ENCODE results near the gene SPATS2.

Gene SPATS2

DNA sequence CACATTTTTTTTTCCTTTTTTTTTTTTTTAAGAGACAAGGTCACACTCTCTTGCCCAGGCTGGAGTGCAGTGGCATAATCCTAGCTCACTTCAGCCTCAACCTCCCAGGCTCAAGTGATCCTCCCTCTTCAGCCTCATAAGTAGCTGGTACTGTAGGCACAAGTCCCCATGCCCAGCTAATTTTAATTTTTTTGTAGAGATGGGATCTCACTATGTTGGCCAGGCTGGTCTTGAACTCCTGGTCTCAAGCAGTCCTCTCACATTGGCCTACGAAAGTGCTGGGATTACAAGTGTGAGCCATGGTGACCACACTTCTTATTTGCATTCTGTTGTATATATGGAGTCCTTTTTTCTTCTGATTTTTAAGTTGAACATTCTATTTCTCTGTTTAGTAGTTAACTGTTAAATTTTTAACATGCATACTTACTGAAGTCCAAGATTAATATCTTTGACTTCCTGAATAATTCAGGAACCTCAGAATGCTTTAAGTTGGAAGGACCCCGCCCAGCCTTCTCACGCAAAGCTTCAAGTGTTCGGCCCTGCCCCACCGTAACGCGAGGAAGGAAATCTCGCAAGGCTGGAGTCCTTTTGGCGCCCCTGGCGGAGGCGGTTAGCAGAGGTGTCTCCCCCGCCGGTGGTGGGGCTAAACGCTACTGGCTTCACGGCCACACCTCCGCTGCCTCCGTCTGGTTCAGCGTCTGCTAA lies 21.6 kb downstream of the SPATS2 start:
- no peaks in the 10 kb centered on the region for H3K9me3 ChIP-seq (replicated peaks; ENCODE audit: low read length)
- H3K4me2 ChIP-seq (ENCODE audit: low read length) = no peak overlapping the region
- no peak overlapping the region for H3K9ac ChIP-seq (ENCODE audit: low read depth, low read length)
- no peaks in the 10 kb centered on the region for H3K4me1 ChIP-seq (ENCODE audit: control insufficient read depth, insufficient read depth, low read length)
- H3K4me3 ChIP-seq (ENCODE audit: low read length) = no peak overlapping the region
- H3K36me3 ChIP-seq (ENCODE audit: insufficient read depth, low read length) = peaks cover 10% of the 10 kb centered on the region
- H3K27me3 ChIP-seq (ENCODE audit: control insufficient read depth, insufficient read depth, low read length) = no peaks in the 10 kb centered on the region

DNA sequence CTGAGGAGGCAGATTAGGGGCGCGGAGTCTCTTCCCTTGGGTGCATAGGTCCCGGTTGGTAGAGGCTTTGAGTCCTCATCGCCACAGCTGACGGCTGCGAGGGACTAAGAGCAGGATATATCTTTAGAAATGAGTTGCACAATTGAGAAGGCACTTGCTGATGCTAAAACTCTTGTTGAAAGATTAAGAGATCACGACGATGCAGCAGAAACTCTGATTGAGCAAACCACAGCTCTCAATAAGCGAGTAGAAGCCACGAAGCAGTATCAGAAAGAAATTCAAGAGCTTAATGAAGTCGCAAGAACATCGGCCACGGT lies 22.1 kb downstream of the SPATS2 start:
- no peak overlapping the region for H3K9ac ChIP-seq (ENCODE audit: low read depth, low read length)
- H3K4me2 ChIP-seq (ENCODE audit: low read length) = no peak overlapping the region
- no peak overlapping the region for H3K4me3 ChIP-seq (ENCODE audit: low read length)
- H3K4me1 ChIP-seq (ENCODE audit: control insufficient read depth, insufficient read depth, low read length) = no peaks in the 10 kb centered on the region
- H3K36me3 ChIP-seq (ENCODE audit: insufficient read depth, low read length) = peaks cover 10% of the 10 kb centered on the region
- no peaks in the 10 kb centered on the region for H3K27me3 ChIP-seq (ENCODE audit: control insufficient read depth, insufficient read depth, low read length)
- H3K9me3 ChIP-seq (replicated peaks; ENCODE audit: low read length) = no peaks in the 10 kb centered on the region

DNA sequence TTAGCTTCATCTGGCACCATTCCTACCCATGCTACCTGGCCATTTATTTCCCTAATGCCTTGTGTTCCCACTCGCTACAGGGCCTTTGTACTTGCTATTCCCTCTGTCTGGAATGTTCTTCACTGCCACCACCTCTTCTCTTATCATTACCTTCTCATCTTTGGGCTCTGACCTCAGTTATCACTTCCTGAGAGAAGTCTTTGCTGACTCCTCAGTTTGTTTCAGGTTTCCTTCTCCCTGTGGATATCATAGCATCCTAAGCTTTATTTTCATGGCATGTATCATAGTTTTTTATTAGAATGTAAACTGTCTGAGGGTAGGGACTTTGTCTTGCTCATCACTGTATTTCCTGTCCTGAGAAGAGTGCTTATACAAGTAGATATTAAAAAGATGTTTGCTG lies 29.7 kb downstream of the SPATS2 start:
- no peaks in the 10 kb centered on the region for H3K4me1 ChIP-seq (ENCODE audit: control insufficient read depth, insufficient read depth, low read length)
- H3K36me3 ChIP-seq (ENCODE audit: insufficient read depth, low read length) = no peaks in the 10 kb centered on the region
- no peak overlapping the region for H3K4me3 ChIP-seq (ENCODE audit: low read length)
- no peaks in the 10 kb centered on the region for H3K9me3 ChIP-seq (replicated peaks; ENCODE audit: low read length)
- H3K27me3 ChIP-seq (ENCODE audit: control insufficient read depth, insufficient read depth, low read length) = no peaks in the 10 kb centered on the region
- no peak overlapping the region for H3K4me2 ChIP-seq (ENCODE audit: low read length)
- H3K9ac ChIP-seq (ENCODE audit: low read depth, low read length) = no peak overlapping the region

DNA sequence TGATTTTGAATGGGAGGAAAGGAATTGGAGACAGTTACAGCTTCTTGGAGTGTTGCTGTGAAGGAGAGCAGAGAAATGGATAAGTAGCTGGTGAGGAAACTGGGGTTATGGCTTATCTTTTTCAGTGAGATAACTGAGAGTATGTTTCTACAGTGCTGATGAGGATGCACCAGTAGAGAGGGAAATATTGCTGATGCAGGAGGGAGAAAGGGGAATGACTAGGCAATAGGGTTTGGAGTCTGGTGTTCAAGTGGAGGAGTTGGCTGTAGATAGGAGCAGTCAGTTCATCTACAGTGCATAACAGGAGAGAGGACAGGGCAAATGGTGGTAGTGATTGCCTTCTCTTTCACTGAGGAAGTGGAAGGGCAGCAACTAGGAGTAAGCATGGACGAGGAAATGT lies 33.0 kb downstream of the SPATS2 start:
- Histone ChIP-seq H3K9me3 (replicated peaks; ENCODE audit: low read length) (no peaks in the 10 kb centered on the region), H3K4me2 (ENCODE audit: low read length) (no peak overlapping the region), H3K36me3 (ENCODE audit: insufficient read depth, low read length) (no peaks in the 10 kb centered on the region), H3K4me3 (ENCODE audit: low read length) (no peak overlapping the region), H3K27me3 (ENCODE audit: control insufficient read depth, insufficient read depth, low read length) (no peaks in the 10 kb centered on the region), H3K4me1 (ENCODE audit: control insufficient read depth, insufficient read depth, low read length) (no peaks in the 10 kb centered on the region), H3K9ac (ENCODE audit: low read depth, low read length) (no peak overlapping the region)

DNA sequence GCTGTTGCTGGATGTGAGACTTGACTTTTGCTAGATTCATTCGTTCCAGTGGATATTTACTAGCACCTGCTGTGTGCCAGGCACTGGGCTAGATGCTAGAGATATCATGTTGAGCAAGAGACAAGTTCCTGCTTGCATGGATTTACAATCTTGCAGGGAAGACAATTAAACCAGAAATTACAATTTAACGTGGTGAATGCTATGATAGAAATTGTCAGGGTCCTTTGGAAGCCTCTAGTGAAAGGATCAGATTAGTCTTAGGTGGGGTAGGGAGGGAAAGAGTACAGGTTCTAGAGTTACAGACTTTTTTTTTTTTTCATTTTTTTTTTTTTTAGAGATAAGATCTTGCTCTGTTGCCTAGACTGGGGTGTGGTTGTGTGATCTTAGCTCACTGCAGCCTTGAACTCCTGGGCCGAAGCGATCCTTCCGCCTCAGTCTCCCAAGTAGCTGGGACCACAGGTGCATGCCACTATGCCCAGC lies 36.7 kb downstream of the SPATS2 start:
- Histone ChIP-seq H3K36me3 (ENCODE audit: insufficient read depth, low read length) (no peaks in the 10 kb centered on the region), H3K27me3 (ENCODE audit: control insufficient read depth, insufficient read depth, low read length) (no peaks in the 10 kb centered on the region), H3K4me3 (ENCODE audit: low read length) (no peak overlapping the region), H3K9me3 (replicated peaks; ENCODE audit: low read length) (no peaks in the 10 kb centered on the region), H3K9ac (ENCODE audit: low read depth, low read length) (no peak overlapping the region), H3K4me1 (ENCODE audit: control insufficient read depth, insufficient read depth, low read length) (no peaks in the 10 kb centered on the region), H3K4me2 (ENCODE audit: low read length) (no peak overlapping the region)

DNA sequence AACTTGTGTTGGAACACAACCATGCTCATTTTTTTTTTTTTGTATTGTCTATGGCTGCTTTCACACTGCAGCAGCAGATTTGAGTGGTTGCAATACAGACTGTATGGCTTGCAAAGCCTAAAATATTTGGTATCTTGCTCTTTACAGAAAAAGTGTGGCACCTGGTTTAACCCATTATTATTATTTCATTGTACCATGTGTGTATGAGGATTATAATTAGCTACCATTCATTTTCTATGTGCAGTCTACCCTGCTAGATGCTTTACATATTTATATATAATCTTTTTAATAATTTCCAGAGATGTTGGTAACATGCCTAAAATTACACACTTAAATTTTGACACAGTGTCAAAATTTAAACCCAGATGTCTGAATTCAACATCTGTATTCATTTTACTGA lies 37.7 kb downstream of the SPATS2 start:
- Histone ChIP-seq H3K9ac (ENCODE audit: low read depth, low read length) (no peak overlapping the region), H3K36me3 (ENCODE audit: insufficient read depth, low read length) (no peaks in the 10 kb centered on the region), H3K27me3 (ENCODE audit: control insufficient read depth, insufficient read depth, low read length) (no peaks in the 10 kb centered on the region), H3K9me3 (replicated peaks; ENCODE audit: low read length) (no peaks in the 10 kb centered on the region), H3K4me2 (ENCODE audit: low read length) (no peak overlapping the region), H3K4me3 (ENCODE audit: low read length) (no peak overlapping the region), H3K4me1 (ENCODE audit: control insufficient read depth, insufficient read depth, low read length) (no peaks in the 10 kb centered on the region)

DNA sequence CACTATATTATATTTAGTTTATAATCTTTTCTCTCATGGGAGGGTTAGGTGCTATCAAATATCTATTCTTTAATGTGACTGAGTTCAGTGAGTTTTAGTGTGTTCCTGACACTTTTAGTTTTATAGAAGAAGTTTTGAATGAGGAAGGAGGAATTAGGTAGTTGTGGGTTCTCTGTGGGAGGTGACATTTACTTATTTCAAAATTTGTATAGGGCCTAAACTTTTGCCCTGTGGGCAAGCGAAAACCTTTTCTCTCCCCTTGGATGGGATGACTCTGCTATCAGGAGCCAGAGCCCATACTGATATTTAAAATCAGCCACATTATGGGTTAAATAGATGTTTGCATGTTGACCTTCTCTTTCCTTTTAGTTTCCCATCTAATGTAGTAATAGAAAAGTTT lies 43.6 kb downstream of the SPATS2 start:
- peaks cover 4% of the 10 kb centered on the region for H3K4me1 ChIP-seq (ENCODE audit: control insufficient read depth, insufficient read depth, low read length)
- no peaks in the 10 kb centered on the region for H3K27me3 ChIP-seq (ENCODE audit: control insufficient read depth, insufficient read depth, low read length)
- H3K36me3 ChIP-seq (ENCODE audit: insufficient read depth, low read length) = peaks cover 5% of the 10 kb centered on the region
- H3K9ac ChIP-seq (ENCODE audit: low read depth, low read length) = no peak overlapping the region
- H3K4me3 ChIP-seq (ENCODE audit: low read length) = no peak overlapping the region
- H3K9me3 ChIP-seq (replicated peaks; ENCODE audit: low read length) = no peaks in the 10 kb centered on the region
- no peak overlapping the region for H3K4me2 ChIP-seq (ENCODE audit: low read length)

DNA sequence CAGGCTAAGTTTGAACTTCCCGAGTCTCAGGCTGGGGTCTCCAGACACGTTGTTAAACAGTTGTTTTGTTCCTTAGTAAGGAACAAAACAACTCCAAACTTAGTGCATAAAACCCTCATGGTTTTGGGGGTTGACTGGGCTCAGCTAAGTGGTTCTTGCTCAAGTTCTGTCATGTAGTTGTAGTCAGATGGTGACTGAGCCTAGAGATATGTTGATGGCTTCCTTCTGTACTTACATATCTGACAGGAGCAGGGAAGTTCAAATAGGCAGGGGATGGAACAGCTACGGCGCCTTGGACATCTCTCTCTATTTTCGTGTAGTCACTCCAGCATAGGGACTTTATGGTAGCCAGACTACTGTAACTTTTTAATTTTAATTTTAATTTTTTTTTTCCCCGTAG lies 45.7 kb downstream of the SPATS2 start:
- Histone ChIP-seq H3K4me2 (ENCODE audit: low read length) (no peak overlapping the region), H3K9me3 (replicated peaks; ENCODE audit: low read length) (no peaks in the 10 kb centered on the region), H3K9ac (ENCODE audit: low read depth, low read length) (no peak overlapping the region), H3K36me3 (ENCODE audit: insufficient read depth, low read length) (peaks cover 5% of the 10 kb centered on the region), H3K4me1 (ENCODE audit: control insufficient read depth, insufficient read depth, low read length) (peaks cover 4% of the 10 kb centered on the region), H3K27me3 (ENCODE audit: control insufficient read depth, insufficient read depth, low read length) (no peaks in the 10 kb centered on the region), H3K4me3 (ENCODE audit: low read length) (no peak overlapping the region)

DNA sequence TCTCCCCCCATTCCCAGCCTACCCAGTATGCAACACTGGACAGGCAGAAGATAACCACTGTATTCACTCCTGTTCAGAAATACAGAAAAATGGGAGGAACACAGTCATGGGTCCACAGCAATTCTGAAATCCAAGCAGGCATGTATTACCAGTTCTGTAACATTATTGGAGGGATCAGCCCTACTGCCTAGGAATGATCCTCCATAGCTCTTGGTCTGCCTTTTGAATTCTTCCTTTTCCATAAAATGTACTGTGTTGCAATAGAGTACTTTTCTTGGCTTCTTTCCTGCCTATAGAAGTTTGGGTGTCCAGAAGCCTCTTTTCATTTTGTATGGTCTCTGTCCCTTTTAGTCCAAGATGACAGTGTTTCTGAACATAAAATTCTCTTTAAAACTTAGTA lies 46.5 kb downstream of the SPATS2 start:
- H3K27me3 ChIP-seq (ENCODE audit: control insufficient read depth, insufficient read depth, low read length) = no peaks in the 10 kb centered on the region
- no peak overlapping the region for H3K4me3 ChIP-seq (ENCODE audit: low read length)
- H3K9me3 ChIP-seq (replicated peaks; ENCODE audit: low read length) = no peaks in the 10 kb centered on the region
- no peak overlapping the region for H3K9ac ChIP-seq (ENCODE audit: low read depth, low read length)
- H3K4me1 ChIP-seq (ENCODE audit: control insufficient read depth, insufficient read depth, low read length) = peaks cover 4% of the 10 kb centered on the region
- H3K36me3 ChIP-seq (ENCODE audit: insufficient read depth, low read length) = peaks cover 5% of the 10 kb centered on the region
- H3K4me2 ChIP-seq (ENCODE audit: low read length) = no peak overlapping the region

DNA sequence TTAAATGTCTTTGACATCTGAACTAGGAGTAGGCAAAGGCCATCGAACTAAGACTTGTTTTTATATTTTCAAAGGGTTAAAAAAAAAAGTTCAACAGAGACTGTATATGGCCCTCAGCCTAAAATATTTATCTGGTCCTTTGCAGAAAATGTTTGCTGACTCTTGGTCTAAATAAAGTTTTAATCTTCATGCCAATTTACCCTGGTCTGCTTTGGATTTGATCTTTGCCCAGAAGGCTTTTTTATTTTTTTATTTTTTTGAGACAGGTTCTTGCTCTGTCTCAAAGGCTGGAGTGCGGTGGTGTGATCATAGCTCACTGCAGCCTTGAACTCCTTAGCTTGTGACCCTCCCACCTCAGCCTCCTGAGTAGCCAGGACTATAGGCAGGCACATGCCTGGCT lies 47.1 kb downstream of the SPATS2 start:
- Histone ChIP-seq H3K27me3 (ENCODE audit: control insufficient read depth, insufficient read depth, low read length) (no peaks in the 10 kb centered on the region), H3K4me2 (ENCODE audit: low read length) (no peak overlapping the region), H3K9me3 (replicated peaks; ENCODE audit: low read length) (no peaks in the 10 kb centered on the region), H3K36me3 (ENCODE audit: insufficient read depth, low read length) (peaks cover 5% of the 10 kb centered on the region), H3K4me1 (ENCODE audit: control insufficient read depth, insufficient read depth, low read length) (peaks cover 4% of the 10 kb centered on the region), H3K4me3 (ENCODE audit: low read length) (no peak overlapping the region), H3K9ac (ENCODE audit: low read depth, low read length) (no peak overlapping the region)

DNA sequence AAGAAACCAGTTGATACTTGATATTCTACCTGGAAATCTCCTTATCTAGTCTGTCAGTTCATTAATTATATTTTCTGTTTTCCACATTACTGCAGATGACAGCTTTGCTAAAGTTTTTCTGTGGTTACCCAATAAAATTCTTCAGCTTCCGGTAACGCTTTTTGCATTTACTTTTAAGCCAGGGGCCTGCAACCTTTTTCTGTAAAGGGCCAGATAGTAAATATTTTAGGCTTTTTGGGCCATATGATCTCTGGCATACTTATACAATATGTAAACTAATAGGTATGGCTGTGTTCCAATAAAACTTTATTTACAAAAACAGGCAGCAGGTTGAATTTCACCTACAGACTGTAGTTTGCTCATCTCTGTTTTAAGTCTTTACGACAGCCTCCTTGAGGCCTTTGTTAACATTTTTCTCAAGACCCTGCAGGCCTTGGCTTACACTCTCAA lies 48.3 kb downstream of the SPATS2 start:
- no peaks in the 10 kb centered on the region for H3K27me3 ChIP-seq (ENCODE audit: control insufficient read depth, insufficient read depth, low read length)
- H3K9me3 ChIP-seq (replicated peaks; ENCODE audit: low read length) = no peaks in the 10 kb centered on the region
- no peak overlapping the region for H3K9ac ChIP-seq (ENCODE audit: low read depth, low read length)
- peaks cover 5% of the 10 kb centered on the region for H3K36me3 ChIP-seq (ENCODE audit: insufficient read depth, low read length)
- peaks cover 4% of the 10 kb centered on the region for H3K4me1 ChIP-seq (ENCODE audit: control insufficient read depth, insufficient read depth, low read length)
- no peak overlapping the region for H3K4me3 ChIP-seq (ENCODE audit: low read length)
- no peak overlapping the region for H3K4me2 ChIP-seq (ENCODE audit: low read length)

DNA sequence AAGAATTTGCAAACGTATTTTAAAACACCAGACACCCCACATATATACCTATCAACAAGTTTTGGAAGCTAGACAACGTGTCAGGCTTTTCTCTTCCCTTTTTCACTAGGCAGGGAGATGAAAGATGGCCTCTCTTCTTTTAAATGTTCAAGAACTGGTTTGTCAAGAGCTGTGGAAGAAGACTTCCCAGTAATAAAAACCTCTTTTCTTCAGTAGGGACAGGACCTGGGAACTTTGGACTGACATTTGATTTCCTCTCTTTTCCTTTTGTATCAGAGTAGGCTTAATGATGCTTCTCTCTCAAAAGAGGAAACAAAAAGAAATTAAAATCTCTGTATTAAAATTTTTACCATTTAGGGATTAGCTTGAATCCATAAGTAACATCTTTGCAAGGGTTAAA lies 49.6 kb downstream of the SPATS2 start:
- peaks cover 5% of the 10 kb centered on the region for H3K36me3 ChIP-seq (ENCODE audit: insufficient read depth, low read length)
- H3K4me1 ChIP-seq (ENCODE audit: control insufficient read depth, insufficient read depth, low read length) = peaks cover 4% of the 10 kb centered on the region
- no peaks in the 10 kb centered on the region for H3K27me3 ChIP-seq (ENCODE audit: control insufficient read depth, insufficient read depth, low read length)
- H3K4me2 ChIP-seq (ENCODE audit: low read length) = no peak overlapping the region
- no peak overlapping the region for H3K9ac ChIP-seq (ENCODE audit: low read depth, low read length)
- no peaks in the 10 kb centered on the region for H3K9me3 ChIP-seq (replicated peaks; ENCODE audit: low read length)
- no peak overlapping the region for H3K4me3 ChIP-seq (ENCODE audit: low read length)
